GM12878 (cell line): ENCODE measurements around the gene PDZD8. TPM values are rescaled to one million over a fixed set of nuclear protein-coding genes. Genes with fewer than 3 reads are reported as not detected.
A peak's percentile ranks its signal among the peaks of the same experiment; 100 is the strongest.

Experiments
- ATAC-seq: fragments of 200-7000 bp; cut with Tn5 transposase; 3 replicates; pipeline ENCODE4 v1.9.1; 2020; ENCODE audit warnings: mild to moderate bottlenecking, moderate library complexity
- BruUV-seq: library from RNA; stranded (reverse); fragments of 400-500 nt; replicated peaks from 2 replicates; lab custom pipeline; 2021; lab: Mats Ljungman, UMichigan
- CTCF ChIA-PET: fragments of 300-600 bp; sonication (Branson Sonifier 250); formaldehyde crosslinking; extraction: SDS; loops from one replicate; lab custom pipeline; 2021; ENCODE audit warnings: inconsistent platforms; lab: Yijun Ruan, JAX
- POLR2A ChIA-PET: fragments of 350-600 bp; formaldehyde crosslinking; extraction: SDS; loops from one replicate; lab custom pipeline; 2021; ENCODE audit warnings: inconsistent platforms; lab: Charles Lee
- RAD21 ChIA-PET: fragments of 300-600 bp; sonication (Branson Sonifier 250); formaldehyde crosslinking; loops from one replicate; lab custom pipeline; 2023; ENCODE audit warnings: antibody characterized with exemption; ENCODE audit not compliant: unreplicated experiment; lab: Charles Lee
- SMC1A ChIA-PET: fragments of 300-600 bp; sonication (Branson Sonifier 250); formaldehyde crosslinking; loops from one replicate; lab custom pipeline; 2023; ENCODE audit not compliant: unreplicated experiment, uncharacterized antibody; lab: Charles Lee
- DNase-seq: peaks from one replicate; pipeline ENCODE4 v3.0.0-alpha.2; 2011; ENCODE audit warnings: low read depth, low spot score
- FAIRE-seq: peaks from 3 replicates; lab custom pipeline; 2011; peaks lifted over from hg19 to GRCh38; lab: Jason Lieb, UNC
- H2AFZ ChIP-seq: 2 replicates; pipeline ENCODE4 v1.6.0; 2011; ENCODE audit warnings: low read depth, low read length, control low read depth; ENCODE audit not compliant: control insufficient read depth
- H3K27ac ChIP-seq: 2 replicates; pipeline ENCODE4 v1.5.1; 2011; ENCODE audit warnings: control low read depth; ENCODE audit not compliant: control insufficient read depth, insufficient read depth
- H3K27me3 ChIP-seq, 2 experiments: replicated peaks in 1 of 2; 2 replicates each; pipeline versions ENCODE4 v1.6.0 to v1.6.1; 2011; ENCODE audit warnings: low read length in 1 of 2; ENCODE audit not compliant: control insufficient read depth in 2 of 2, insufficient read depth in 2 of 2
- H3K36me3 ChIP-seq, 2 experiments: 2 replicates each; pipeline ENCODE4 v1.5.1; 2011; ENCODE audit warnings: low read length in 1 of 2; ENCODE audit not compliant: control insufficient read depth in 2 of 2, insufficient read depth in 2 of 2
- H3K4me1 ChIP-seq: 2 replicates; pipeline ENCODE4 v1.6.1; 2011; ENCODE audit warnings: mild to moderate bottlenecking, low read length, moderate library complexity, mixed read lengths; ENCODE audit not compliant: control insufficient read depth, insufficient read depth
- H3K4me2 ChIP-seq: 2 replicates; pipeline ENCODE4 v1.6.0; 2011; ENCODE audit warnings: control low read depth; ENCODE audit not compliant: control insufficient read depth, insufficient read depth
- H3K4me3 ChIP-seq: fragments of 200-600 bp; sonication (generic); 2 replicates; pipeline ENCODE4 v1.5.1; 2016
- H3K79me2 ChIP-seq: 2 replicates; pipeline ENCODE4 v1.6.0; 2011; ENCODE audit warnings: low read length; ENCODE audit not compliant: control insufficient read depth, insufficient read depth
- H3K9ac ChIP-seq: 2 replicates; pipeline ENCODE4 v1.8.0; 2011; ENCODE audit warnings: low read length, control low read depth, mixed read lengths; ENCODE audit not compliant: control insufficient read depth, insufficient read depth
- H3K9me3 ChIP-seq: replicated peaks from 3 replicates; pipeline ENCODE4 v1.5.1; 2011; ENCODE audit warnings: mild to moderate bottlenecking, low read length; ENCODE audit not compliant: control insufficient read depth, insufficient read depth
- H4K20me1 ChIP-seq: 2 replicates; pipeline ENCODE4 v1.6.0; 2011; ENCODE audit not compliant: control insufficient read depth, insufficient read depth
- CHD4 ChIP-seq: fragments of 200-600 bp; sonication (generic); IDR thresholded peaks from 2 replicates; pipeline ENCODE4 v1.6.1; 2016; ENCODE audit warnings: mild to moderate bottlenecking
- EP300 ChIP-seq, 2 experiments: fragments of 150-350 bp in 1 of 2; IDR thresholded peaks; 2 replicates each; pipeline ENCODE4 v1.6.1; 2011 to 2012; ENCODE audit warnings: low read depth in 2 of 2, low read length in 2 of 2, borderline replicate concordance in 1 of 2, improper control_type of control experiment in 1 of 2, inconsistent platforms in 1 of 2; ENCODE audit not compliant: control insufficient read depth in 1 of 2
- ETV6 ChIP-seq, 2 experiments: fragments of 450-650 bp in 1 of 2; IDR thresholded peaks in 1 of 2; conservative IDR thresholded peaks in 1 of 2; 2 replicates each; pipeline ENCODE4 v1.6.1; 2014; ENCODE audit warnings: antibody characterized with exemption in 1 of 2, borderline replicate concordance in 1 of 2, low read depth in 1 of 2, mild to moderate bottlenecking in 1 of 2, moderate library complexity in 1 of 2
- HDGF ChIP-seq: fragments of 450-650 bp; IDR thresholded peaks from 2 replicates; pipeline ENCODE4 v1.6.1; 2016; ENCODE audit warnings: antibody characterized with exemption
- MTA2 ChIP-seq: fragments of 450-650 bp; IDR thresholded peaks from 2 replicates; pipeline ENCODE4 v1.6.1; 2016; ENCODE audit warnings: low read depth, mild to moderate bottlenecking, moderate library complexity
- NR2F1 ChIP-seq: fragments of 450-650 bp; conservative IDR thresholded peaks from 2 replicates; pipeline ENCODE4 v1.6.1; 2017; ENCODE audit warnings: mild to moderate bottlenecking
- RB1 ChIP-seq: fragments of 450-650 bp; formaldehyde crosslinking; IDR thresholded peaks from 2 replicates; pipeline ENCODE4 v1.6.1; 2017; ENCODE audit warnings: mild to moderate bottlenecking, borderline replicate concordance
- SIN3A ChIP-seq: IDR thresholded peaks from 2 replicates; pipeline ENCODE4 v1.6.1; 2012; ENCODE audit warnings: low read depth, low read length, improper control_type of control experiment
- SUZ12 ChIP-seq: fragments of 200-600 bp; sonication (generic); IDR thresholded peaks from one replicate; pipeline ENCODE4 v1.6.1; 2018; ENCODE audit warnings: antibody characterized with exemption, mild to moderate bottlenecking; ENCODE audit not compliant: unreplicated experiment
- TBL1XR1 ChIP-seq: IDR thresholded peaks from 2 replicates; pipeline ENCODE4 v1.6.1; 2012; ENCODE audit warnings: low read depth, low read length, improper control_type of control experiment
- YY1 ChIP-seq: IDR thresholded peaks from 2 replicates; pipeline ENCODE4 v1.6.1; 2011; ENCODE audit warnings: low read depth, mild to moderate bottlenecking, low read length
- ZNF24 ChIP-seq: fragments of 450-650 bp; IDR thresholded peaks from 2 replicates; pipeline ENCODE4 v1.6.1; 2017; ENCODE audit warnings: antibody characterized with exemption, mild to moderate bottlenecking
- WGBS: methylation state at CpG from one replicate; pipeline ENCODE4 v1.1.6; 2016; ENCODE audit warnings: low lambda C conversion rate; ENCODE audit not compliant: insufficient replicate concordance, insufficient coverage; ENCODE audit errors: missing lambda C conversion rate; 5-methylcytosine and 5-hydroxymethylcytosine counted together
- in situ Hi-C: fragments of 300-500 bp; cut with MboI; formaldehyde crosslinking; loops from 9 replicates; pipeline ENCODE4 v1.14.3; 2018; ENCODE audit warnings: mixed read lengths
- intact Hi-C: fragments of 100-400 bp; cut with micrococcal nuclease; formaldehyde crosslinking; loops from one replicate; pipeline ENCODE4 v1.14.2; 2022; ENCODE audit not compliant: unreplicated experiment
- polyA plus RNA-seq, 11 experiments: library from polyadenylated mRNA; depleted of rRNA in 4 of 11; unstranded in 6 of 11; stranded (reverse) in 5 of 11; fragments of >200 nt; fragmentation: Nextera tagmentation in 4 of 11; fragmentation: Illumina TruSeq in 1 of 11; extraction: Ambion mirVana in 4 of 11; extraction: Trizol in 1 of 11; gene quantifications; 1 replicate in 1 of 11; 2 replicates in 10 of 11; pipeline versions ENCODE4 v1.2.1 to v1.2.3, GENCODE V29; 2011 to 2016; ENCODE audit warnings: inconsistent platforms in 2 of 11, missing spikeins in 2 of 11, low read depth in 1 of 11
- total RNA-seq, 4 experiments: library from RNA; depleted of rRNA in 3 of 4; stranded (reverse); fragments of >200 nt in 3 of 4; fragmentation: Illumina TruSeq in 1 of 4; extraction: Trizol in 1 of 4; gene quantifications; 2 replicates each; pipeline versions ENCODE4 v1.2.1 to v1.2.3, GENCODE V29; 2013 to 2021
- TF ChIP-seq, protein P1 (sequence below): fragments of 450-650 bp; IDR thresholded peaks from 2 replicates; pipeline ENCODE4 v1.6.1; 2016; ENCODE audit warnings: mild to moderate bottlenecking, moderate library complexity, borderline replicate concordance
- TF ChIP-seq, protein P2 (sequence below): fragments of 450-650 bp; IDR thresholded peaks from 2 replicates; pipeline ENCODE4 v1.6.1; 2016; ENCODE audit warnings: mild to moderate bottlenecking
- TF ChIP-seq, protein P3 (sequence below): fragments of 150-350 bp; IDR thresholded peaks from 2 replicates; pipeline ENCODE4 v1.6.1; 2014; ENCODE audit warnings: mild to moderate bottlenecking, low read depth, low read length
- TF ChIP-seq, protein P4 (sequence below): IDR thresholded peaks from 2 replicates; pipeline ENCODE4 v1.6.1; 2012; ENCODE audit warnings: low read depth, low read length, improper control_type of control experiment

The PDZD8 gene
- total and polyA plus RNA-seq, 10 of the 15 experiments (the other 5 are each of a cell fraction or from before 2014, with no cell fraction given) = 2.0 to 21.2 (median 6.7) TPM

DNA sequence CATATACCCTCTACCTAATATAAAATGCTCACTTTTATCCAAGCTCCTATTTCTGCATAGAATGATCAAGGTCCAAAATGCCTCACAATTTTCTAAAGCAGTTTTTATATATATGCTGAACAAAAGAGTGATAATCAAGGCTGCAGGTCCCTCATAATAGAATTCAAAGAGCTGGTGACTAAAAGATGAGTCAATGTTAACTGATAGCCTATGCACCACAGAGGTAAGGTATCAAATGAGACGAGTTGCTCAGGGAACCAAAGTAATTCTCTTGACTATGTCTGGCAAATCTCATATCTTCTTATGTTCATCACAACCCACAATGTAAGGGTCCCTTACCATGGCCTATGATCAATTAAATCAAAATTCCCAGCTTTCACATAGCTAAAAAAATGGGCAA, 15.2 kb downstream of the PDZD8 start (continued):
- TF ChIP-seq, protein P1, sequence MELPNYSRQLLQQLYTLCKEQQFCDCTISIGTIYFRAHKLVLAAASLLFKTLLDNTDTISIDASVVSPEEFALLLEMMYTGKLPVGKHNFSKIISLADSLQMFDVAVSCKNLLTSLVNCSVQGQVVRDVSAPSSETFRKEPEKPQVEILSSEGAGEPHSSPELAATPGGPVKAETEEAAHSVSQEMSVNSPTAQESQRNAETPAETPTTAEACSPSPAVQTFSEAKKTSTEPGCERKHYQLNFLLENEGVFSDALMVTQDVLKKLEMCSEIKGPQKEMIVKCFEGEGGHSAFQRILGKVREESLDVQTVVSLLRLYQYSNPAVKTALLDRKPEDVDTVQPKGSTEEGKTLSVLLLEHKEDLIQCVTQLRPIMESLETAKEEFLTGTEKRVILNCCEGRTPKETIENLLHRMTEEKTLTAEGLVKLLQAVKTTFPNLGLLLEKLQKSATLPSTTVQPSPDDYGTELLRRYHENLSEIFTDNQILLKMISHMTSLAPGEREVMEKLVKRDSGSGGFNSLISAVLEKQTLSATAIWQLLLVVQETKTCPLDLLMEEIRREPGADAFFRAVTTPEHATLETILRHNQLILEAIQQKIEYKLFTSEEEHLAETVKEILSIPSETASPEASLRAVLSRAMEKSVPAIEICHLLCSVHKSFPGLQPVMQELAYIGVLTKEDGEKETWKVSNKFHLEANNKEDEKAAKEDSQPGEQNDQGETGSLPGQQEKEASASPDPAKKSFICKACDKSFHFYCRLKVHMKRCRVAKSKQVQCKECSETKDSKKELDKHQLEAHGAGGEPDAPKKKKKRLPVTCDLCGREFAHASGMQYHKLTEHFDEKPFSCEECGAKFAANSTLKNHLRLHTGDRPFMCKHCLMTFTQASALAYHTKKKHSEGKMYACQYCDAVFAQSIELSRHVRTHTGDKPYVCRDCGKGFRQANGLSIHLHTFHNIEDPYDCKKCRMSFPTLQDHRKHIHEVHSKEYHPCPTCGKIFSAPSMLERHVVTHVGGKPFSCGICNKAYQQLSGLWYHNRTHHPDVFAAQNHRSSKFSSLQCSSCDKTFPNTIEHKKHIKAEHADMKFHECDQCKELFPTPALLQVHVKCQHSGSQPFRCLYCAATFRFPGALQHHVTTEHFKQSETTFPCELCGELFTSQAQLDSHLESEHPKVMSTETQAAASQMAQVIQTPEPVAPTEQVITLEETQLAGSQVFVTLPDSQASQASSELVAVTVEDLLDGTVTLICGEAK = no peak
- TF ChIP-seq, protein P2, sequence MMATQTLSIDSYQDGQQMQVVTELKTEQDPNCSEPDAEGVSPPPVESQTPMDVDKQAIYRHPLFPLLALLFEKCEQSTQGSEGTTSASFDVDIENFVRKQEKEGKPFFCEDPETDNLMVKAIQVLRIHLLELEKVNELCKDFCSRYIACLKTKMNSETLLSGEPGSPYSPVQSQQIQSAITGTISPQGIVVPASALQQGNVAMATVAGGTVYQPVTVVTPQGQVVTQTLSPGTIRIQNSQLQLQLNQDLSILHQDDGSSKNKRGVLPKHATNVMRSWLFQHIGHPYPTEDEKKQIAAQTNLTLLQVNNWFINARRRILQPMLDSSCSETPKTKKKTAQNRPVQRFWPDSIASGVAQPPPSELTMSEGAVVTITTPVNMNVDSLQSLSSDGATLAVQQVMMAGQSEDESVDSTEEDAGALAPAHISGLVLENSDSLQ = no peak
- TF ChIP-seq YY1 = no peak
- TF ChIP-seq SIN3A = no peak

DNA sequence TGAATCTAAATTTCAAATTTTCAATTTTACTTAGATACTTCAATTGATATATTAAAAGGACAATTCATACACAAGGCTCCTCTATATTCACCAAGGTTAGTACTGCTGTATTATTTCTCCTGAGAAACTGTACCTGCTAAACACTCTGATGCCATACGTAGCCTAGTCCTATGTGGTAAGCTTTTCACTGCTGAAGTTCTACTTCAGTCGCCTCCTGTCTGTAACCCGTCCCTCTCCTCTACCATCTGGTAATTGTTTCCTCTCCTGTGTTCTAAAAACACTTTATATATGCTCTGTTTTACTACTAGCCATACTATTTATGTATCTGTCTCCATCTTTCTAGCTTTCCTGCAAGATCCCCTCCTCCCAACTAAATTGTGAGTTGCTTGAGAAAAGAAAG, 20.2 kb downstream of the PDZD8 start:
- RAD21 ChIA-PET = interaction anchor here (1.3 to 1.5 kb wide), 2 partner anchors 14 to 16 kb away, joined by 3 read pairs; no protein-coding TSS in a partner anchor
- DNase-seq = no peak
- Histone ChIP-seq H3K4me1 (peaks cover 5% of the 10 kb centered on the region; the same call in 1 of the 2 replicates), H3K27me3 (no peaks in the 10 kb centered on the region), H3K27ac (no peak overlapping the region), H4K20me1 (no peaks in the 10 kb centered on the region), H3K9ac (no peak overlapping the region), H3K79me2 (peaks cover 32% of the 10 kb centered on the region), H3K4me3 (no peak overlapping the region), H2AFZ (no peak overlapping the region), H3K36me3 (no peaks in the 10 kb centered on the region), H3K4me2 (no peak overlapping the region), H3K9me3 (no peaks in the 10 kb centered on the region)
- 73% methylated on average over 3 of the region's 3 CpGs for WGBS
- intact Hi-C loops = no loop called here
- ATAC-seq = 0 out of 3 replicates have a peak, but pooled peaks have one; percentile 13
- no TSS peak for BruUV-seq
- CTCF ChIA-PET = interaction anchor here (1.1 to 1.6 kb wide), 3 partner anchors 15 to 139 kb away, joined by 3 to 8 read pairs (median 4); no protein-coding TSS in a partner anchor
- SMC1A ChIA-PET = interaction anchor here (1.0 to 3.8 kb wide), 3 partner anchors 10 to 16 kb away, joined by 6 to 24 read pairs (median 7); no protein-coding TSS in a partner anchor
- POLR2A ChIA-PET = interaction anchor here (2.1 kb wide), 1 partner anchor 19 kb away, joined by 8 read pairs; no protein-coding TSS in a partner anchor
- FAIRE-seq = no peak
- in situ Hi-C loops = no loop called here
- no peak for TF ChIP-seq CHD4
- TF ChIP-seq ETV6 (conservative IDR thresholded peaks at IDR 0.05 in 1 of 2, IDR thresholded peaks at IDR 0.05 in 1 of 2; ENCODE audit: borderline replicate concordance in 1 of 2, low read depth in 1 of 2) = no peak
- TF ChIP-seq, protein P3, sequence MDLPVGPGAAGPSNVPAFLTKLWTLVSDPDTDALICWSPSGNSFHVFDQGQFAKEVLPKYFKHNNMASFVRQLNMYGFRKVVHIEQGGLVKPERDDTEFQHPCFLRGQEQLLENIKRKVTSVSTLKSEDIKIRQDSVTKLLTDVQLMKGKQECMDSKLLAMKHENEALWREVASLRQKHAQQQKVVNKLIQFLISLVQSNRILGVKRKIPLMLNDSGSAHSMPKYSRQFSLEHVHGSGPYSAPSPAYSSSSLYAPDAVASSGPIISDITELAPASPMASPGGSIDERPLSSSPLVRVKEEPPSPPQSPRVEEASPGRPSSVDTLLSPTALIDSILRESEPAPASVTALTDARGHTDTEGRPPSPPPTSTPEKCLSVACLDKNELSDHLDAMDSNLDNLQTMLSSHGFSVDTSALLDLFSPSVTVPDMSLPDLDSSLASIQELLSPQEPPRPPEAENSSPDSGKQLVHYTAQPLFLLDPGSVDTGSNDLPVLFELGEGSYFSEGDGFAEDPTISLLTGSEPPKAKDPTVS = no peak
- TF ChIP-seq, protein P4, sequence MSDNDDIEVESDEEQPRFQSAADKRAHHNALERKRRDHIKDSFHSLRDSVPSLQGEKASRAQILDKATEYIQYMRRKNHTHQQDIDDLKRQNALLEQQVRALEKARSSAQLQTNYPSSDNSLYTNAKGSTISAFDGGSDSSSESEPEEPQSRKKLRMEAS = no peak
- no peak for TF ChIP-seq TBL1XR1
- no peak for TF ChIP-seq SUZ12
- no peak for TF ChIP-seq ZNF24
- no peak for TF ChIP-seq YY1
- no peak for TF ChIP-seq MTA2
- no peak for TF ChIP-seq NR2F1
- TF ChIP-seq HDGF = no peak
- TF ChIP-seq RB1 = no peak
- TF ChIP-seq EP300 (IDR thresholded peaks at IDR 0.05; ENCODE audit: borderline replicate concordance in 1 of 2, control insufficient read depth in 1 of 2, low read depth in 2 of 2, low read length in 2 of 2) = no peak
